Islet precursor cell (in vitro differentiated cells): Measurements from ENCODE around the gene NHS.
A peak's percentile ranks its signal among the peaks of the same experiment; 100 is the strongest.

ENCODE experiments used
- DNase-seq: peaks from one replicate; pipeline ENCODE4 v3.0.0-alpha.2; 2018

Gene NHS

DNA sequence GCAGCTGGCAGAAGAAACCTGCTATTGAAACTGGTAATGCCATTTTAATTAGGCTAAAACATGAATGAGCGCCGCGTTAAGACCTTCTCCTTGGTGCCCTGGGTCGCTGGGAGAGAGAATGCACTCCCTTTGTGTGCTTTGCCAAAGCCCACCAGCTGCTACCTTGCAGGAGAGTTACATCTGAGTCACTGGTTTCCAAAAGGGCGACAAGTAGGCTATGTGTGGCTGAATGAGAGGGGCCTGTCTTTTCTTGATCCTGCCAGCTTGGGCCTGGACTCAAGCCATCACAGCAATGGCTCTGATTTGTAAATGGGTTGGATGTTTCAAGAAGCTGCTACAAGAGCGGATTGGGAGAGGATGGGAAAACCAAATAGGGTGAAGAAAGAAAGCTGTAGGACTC lies 81.5 kb downstream of the NHS start:
- no peak for DNase-seq

- no peak for DNase-seq
Observed at GRCh38 chrX:17459008-17459611, 84.1 kb downstream of the NHS start.

DNA sequence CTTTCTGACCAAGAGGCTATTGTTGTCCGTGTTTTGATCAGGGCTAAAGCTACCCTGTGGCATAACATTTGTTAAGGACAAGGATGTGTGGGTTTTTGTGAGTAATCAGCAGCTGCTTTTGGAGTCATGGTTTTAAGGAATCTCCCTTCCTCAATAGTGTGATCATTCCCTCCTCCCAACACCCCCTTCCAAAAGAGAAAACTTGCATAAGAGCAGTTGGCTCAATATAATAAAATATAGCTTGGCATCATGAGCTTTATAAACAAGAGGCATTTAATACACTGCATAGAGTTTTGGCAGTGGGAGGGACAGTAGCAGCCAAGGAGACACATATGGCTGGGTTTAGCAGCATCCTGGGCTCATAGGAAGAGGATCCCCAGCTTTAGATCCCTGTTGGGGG lies 84.7 kb downstream of the NHS start:
- DNase-seq: no peak

GRCh38 chrX:17462881-17463280 lies 87.9 kb downstream of the NHS start:
- DNase-seq: no peak

- peak; percentile 56 for DNase-seq
Observed at GRCh38 chrX:17464194-17464593, 89.2 kb downstream of the NHS start.

GRCh38 chrX:17465201-17465600 lies 90.2 kb downstream of the NHS start:
- DNase-seq: no peak

- DNase-seq: no peak
Observed at GRCh38 chrX:17465802-17466201, 90.8 kb downstream of the NHS start.

DNA sequence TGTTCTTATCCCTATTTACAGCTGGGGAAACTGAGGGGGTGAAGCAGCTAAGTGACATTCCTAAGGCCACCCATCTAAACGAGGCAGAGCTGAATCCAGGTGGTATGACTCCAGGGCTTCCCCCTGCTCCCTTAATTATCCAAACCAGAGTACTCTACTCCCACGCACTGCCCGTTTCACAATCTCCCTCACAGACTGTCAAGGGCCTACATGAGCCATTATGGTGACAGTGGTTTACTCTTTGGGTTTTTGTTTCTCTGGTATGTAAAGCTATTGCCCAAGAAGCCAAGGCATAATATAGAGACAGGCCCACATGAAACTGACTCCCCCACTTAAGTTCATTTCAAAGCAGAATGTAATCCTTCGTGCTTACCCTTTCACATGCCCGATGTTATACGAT lies 95.1 kb downstream of the NHS start:
- no peak for DNase-seq

DNA sequence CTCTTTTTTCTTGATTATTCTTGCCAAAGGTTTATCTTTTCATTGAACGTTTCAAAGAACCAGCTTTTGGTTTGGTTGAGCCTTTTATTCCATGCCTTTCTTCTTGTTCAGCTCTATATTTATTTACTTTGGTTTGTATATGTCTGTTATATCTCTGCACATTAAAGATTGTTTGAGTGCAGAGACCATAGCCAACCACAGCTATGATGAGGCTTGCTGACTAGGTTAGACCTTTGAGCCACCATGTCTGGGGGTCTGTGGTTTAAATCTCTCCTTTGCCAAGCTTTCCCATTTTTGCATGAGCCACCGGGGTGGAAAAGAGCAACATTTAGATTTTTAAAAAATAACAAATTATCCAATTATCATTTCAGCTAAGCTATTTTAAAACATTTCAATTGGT lies 96.1 kb downstream of the NHS start:
- DNase-seq: no peak

- DNase-seq: no peak
Observed at GRCh38 chrX:17471861-17472260, 96.9 kb downstream of the NHS start.

DNA sequence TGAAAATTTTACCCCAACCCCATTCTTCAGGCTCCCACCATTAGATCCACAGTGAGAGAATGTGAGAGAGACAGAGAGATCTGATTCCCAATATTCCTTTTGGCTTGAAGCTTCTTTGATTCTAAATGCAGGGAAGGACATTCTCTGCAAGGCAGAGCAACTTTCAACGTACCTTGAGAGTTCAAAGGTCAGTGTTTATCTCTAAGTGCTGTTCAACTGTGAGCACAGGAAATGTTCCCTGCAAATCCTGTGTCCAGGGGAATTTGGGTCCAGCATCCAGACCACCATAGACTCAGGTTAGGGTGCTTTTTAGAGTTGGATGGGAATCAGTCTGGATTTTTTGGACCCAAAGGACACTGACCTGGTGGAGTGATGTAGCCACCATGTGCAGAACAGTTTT lies 97.4 kb downstream of the NHS start:
- no peak for DNase-seq

GRCh38 chrX:17473021-17473420 lies 98.0 kb downstream of the NHS start:
- no peak for DNase-seq

GRCh38 chrX:17474892-17475291 lies 99.9 kb downstream of the NHS start:
- no peak for DNase-seq

GRCh38 chrX:17475449-17476217 lies 100.6 kb downstream of the NHS start:
- no peak for DNase-seq

DNA sequence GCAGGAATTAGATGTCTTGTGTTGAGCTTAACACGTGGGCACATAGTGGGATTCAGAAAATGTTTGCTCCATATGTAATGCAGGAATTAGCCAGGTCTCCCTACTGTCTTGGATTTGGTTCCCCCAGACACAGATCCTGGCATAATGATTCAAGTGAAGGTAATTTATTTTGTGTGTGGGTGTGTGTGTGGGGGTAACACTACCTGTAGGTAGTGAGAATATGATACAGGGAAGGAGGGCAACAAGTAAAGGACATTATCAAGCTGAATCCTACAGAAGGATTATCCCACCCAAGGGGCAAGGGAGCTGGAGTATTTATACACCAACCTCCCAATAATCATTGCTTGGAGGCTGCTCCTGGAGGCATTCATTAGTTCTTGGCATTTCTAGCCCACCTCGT lies 101.4 kb downstream of the NHS start:
- no peak for DNase-seq

DNA sequence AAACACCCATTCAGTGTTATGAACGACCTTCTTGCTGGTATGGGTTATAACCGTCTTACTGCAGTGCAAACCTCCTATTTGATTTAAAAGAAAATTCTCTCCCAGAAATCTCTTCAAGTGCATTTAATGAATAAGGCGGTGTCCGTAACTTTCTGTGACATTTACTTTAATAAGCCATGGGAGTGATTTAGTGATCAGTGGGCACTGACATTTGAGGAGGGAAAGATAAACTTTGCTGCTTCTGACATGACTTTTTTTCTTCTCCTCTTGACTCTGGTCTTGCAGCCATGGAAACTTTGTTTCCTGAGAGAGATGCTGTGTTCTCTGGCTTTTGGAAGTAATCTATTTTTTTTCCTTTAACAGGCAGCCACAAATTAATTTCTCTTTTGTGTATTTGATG lies 106.1 kb downstream of the NHS start:
- DNase-seq: no peak

DNA sequence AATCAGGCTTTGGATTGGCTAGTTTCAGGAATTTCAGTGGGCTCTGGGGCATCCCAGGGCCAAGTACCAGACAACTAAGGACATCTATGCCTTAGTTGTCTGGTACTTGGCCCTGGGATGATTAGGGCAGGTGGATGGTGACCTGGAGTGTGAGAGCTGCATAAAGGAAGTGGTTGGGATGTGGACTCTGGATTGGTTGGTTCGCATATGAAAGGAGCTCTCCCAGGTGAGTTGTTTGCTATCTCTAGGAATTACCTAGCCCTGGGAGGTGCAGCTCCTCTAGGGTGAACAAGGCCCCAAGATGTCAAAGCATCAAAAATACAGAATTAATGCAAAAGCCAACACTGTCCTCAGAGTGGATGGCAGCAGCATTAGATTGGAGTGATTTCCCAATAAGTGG lies 109.6 kb downstream of the NHS start:
- DNase-seq: no peak

GRCh38 chrX:17485391-17485790 lies 110.4 kb downstream of the NHS start:
- DNase-seq: no peak

DNA sequence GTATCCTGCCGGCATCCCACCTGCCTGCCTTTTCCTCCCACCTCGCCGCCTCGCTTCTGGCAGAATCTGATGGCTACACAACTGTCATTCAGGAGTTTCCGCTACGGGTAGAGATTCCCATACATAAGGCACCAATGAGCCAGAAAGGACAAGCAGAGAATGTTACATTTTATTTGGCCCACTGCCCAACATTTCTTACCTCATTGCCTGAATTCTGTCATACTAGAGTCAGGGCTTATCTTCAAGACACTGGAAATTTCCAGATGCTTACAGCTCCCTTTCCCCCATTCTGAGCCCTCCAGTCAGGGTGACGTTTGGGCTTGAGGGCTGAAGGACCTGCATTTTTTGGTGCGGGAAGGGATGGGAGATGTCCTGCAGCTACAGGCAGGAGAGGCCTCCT lies 113.0 kb downstream of the NHS start:
- DNase-seq: no peak

- no peak for DNase-seq
Observed at GRCh38 chrX:17494216-17494615, 119.2 kb downstream of the NHS start.

- no peak for DNase-seq
Observed at GRCh38 chrX:17495052-17495451, 120.1 kb downstream of the NHS start.

DNA sequence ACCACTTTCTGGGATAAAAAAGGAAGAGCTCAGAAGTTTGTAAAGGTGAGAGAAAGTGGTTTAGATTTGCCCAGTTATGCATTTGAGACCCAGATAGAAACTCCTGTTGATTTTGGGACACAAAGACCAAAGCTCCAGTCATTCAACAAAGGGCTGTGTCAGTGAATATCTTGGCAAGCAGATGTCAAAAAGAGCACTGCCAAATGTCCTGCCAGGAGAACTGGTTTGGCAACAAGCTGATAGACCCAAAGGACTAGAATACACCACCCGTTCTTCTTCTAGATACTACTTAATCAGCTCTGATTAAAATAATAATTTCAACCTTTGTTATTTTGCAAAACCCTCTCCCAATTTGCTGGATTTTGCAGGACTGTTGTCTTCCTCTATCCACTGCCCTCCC lies 121.4 kb downstream of the NHS start:
- no peak for DNase-seq

GRCh38 chrX:17497193-17497592 lies 122.2 kb downstream of the NHS start:
- no peak for DNase-seq

DNA sequence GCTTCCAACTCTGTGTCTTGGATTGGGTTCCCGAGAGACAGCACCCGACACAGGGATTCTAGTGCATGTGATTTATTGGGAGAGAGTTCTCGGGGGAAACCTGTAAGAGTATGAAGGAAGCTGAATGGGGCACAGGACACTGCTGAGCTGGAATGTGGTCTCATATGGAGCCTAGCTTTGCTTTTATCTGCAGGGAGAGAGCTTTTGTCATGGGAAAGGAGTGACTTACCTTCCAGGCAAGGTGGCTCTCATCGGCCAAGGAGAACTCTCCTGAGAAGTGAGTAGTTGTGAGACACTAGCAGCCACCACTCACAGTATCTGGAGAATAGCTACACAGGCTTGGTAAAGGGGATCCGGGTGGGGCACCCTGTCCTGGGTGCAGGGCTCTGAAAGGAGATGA lies 124.5 kb downstream of the NHS start:
- peak; percentile 54 for DNase-seq

DNA sequence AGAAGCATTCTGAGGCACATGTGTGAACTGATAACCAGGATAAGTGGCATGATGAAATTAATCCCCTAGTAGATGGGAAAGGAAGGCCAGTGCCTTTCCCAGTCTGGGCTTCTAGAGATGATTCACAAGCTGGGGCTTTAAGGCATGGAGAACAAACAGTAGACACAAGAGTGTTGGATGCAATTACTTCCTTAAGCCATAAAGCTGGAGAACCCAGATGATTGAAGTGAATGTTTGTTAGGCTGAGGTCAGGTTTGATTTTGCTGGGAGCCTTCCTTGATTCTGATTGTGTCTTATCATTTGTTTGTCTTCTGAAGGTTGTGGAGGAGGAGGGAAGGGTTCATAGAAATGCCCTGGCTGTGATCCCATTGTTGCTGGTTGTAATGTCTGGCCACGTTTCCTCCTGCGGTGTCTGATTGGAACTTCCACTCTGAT lies 125.2 kb downstream of the NHS start:
- DNase-seq: peak; percentile 56
